Muscle layer of colon (tissue), 2 donors: ENCODE measurements around the gene TRAF5.
"Not testable (repeated sequence)": the region's sequence is repeated elsewhere in the genome, so short reads cannot be mapped to it uniquely, and the experiment has no call there.

ENCODE experiments used
- H3K27ac ChIP-seq: one replicate; pipeline ENCODE4 v1.7.0; 2013; ENCODE audit warnings: low read depth, mild to moderate bottlenecking, low read length, moderate library complexity
- H3K27me3 ChIP-seq, 2 donors: one replicate each; pipeline ENCODE4 v1.7.0; 2013; ENCODE audit warnings: low read length in 2 of 2, mild to moderate bottlenecking in 2 of 2; ENCODE audit not compliant: insufficient read depth in 2 of 2, control insufficient read depth in 1 of 2
- H3K36me3 ChIP-seq: one replicate; pipeline ENCODE4 v1.7.0; 2013; ENCODE audit warnings: mild to moderate bottlenecking, low read length; ENCODE audit not compliant: insufficient read depth
- H3K4me1 ChIP-seq: one replicate; pipeline ENCODE4 v1.7.0; 2013; ENCODE audit warnings: mild to moderate bottlenecking, low read length; ENCODE audit not compliant: insufficient read depth
- H3K4me3 ChIP-seq, 2 donors: one replicate each; pipeline ENCODE4 v1.7.0; 2013; ENCODE audit warnings: low read length in 2 of 2, low read depth in 1 of 2, mild to moderate bottlenecking in 1 of 2, moderate library complexity in 1 of 2
- H3K9ac ChIP-seq: one replicate; pipeline ENCODE4 v1.7.0; 2013; ENCODE audit warnings: low read length
- H3K9me3 ChIP-seq: one replicate; pipeline ENCODE4 v1.7.0; 2013; ENCODE audit warnings: mild to moderate bottlenecking, low read length
- donor health status: abdominal sarcoma.
- donor health status: Adenocarcinoma of cecum.

The TRAF5 gene

GRCh38 chr1:211313392-211313791 lies 13.2 kb upstream of the TRAF5 start:
- no peaks in the 10 kb centered on the region for H3K4me1 ChIP-seq
- no peak overlapping the region for H3K27ac ChIP-seq
- no peak overlapping the region for H3K9ac ChIP-seq
- H3K9me3 ChIP-seq: no peaks in the 10 kb centered on the region
- no peak overlapping the region for H3K4me3 ChIP-seq
- peaks cover 47% of the 10 kb centered on the region for H3K36me3 ChIP-seq
- H3K27me3 ChIP-seq: no peaks in the 10 kb centered on the region

- no peaks in the 10 kb centered on the region for H3K4me1 ChIP-seq
- no peak overlapping the region for H3K9ac ChIP-seq
- no peak overlapping the region for H3K27ac ChIP-seq
- no peak overlapping the region for H3K4me3 ChIP-seq
- H3K27me3 ChIP-seq: no peaks in the 10 kb centered on the region
- no peaks in the 10 kb centered on the region for H3K9me3 ChIP-seq
- peaks cover 29% of the 10 kb centered on the region for H3K36me3 ChIP-seq
These were observed 7.9 kb upstream of the TRAF5 start for GRCh38 chr1:211318576-211319280.

- Histone ChIP-seq H3K4me1 (no peaks in the 10 kb centered on the region), H3K4me3 (no peak overlapping the region), H3K27me3 (no peaks in the 10 kb centered on the region), H3K9ac (no peak overlapping the region), H3K9me3 (no peaks in the 10 kb centered on the region), H3K36me3 (peaks cover 18% of the 10 kb centered on the region), H3K27ac (no peak overlapping the region)
These were observed 6.7 kb upstream of the TRAF5 start for GRCh38 chr1:211319892-211320291.

- Histone ChIP-seq H3K4me1 (no peaks in the 10 kb centered on the region), H3K27me3 (no peaks in the 10 kb centered on the region), H3K9ac (no peak overlapping the region), H3K36me3 (peaks cover 10% of the 10 kb centered on the region), H3K9me3 (no peaks in the 10 kb centered on the region), H3K27ac (no peak overlapping the region), H3K4me3 (no peak overlapping the region)
These were observed 5.7 kb upstream of the TRAF5 start for GRCh38 chr1:211320980-211321379.

GRCh38 chr1:211321646-211322045 lies 5.0 kb upstream of the TRAF5 start:
- not testable (repeated sequence) for H3K4me3 ChIP-seq, H3K4me1 ChIP-seq, H3K9me3 ChIP-seq, H3K27ac ChIP-seq, H3K9ac ChIP-seq, H3K27me3 ChIP-seq
- H3K36me3 ChIP-seq: peaks cover 10% of the 10 kb centered on the region

- no peak overlapping the region for H3K4me3 ChIP-seq
- no peak overlapping the region for H3K27ac ChIP-seq
- peaks cover 9% of the 10 kb centered on the region for H3K4me1 ChIP-seq
- no peak overlapping the region for H3K9ac ChIP-seq
- H3K27me3 ChIP-seq: no peaks in the 10 kb centered on the region
- no peaks in the 10 kb centered on the region for H3K9me3 ChIP-seq
- no peaks in the 10 kb centered on the region for H3K36me3 ChIP-seq
These were observed 3.2 kb upstream of the TRAF5 start for GRCh38 chr1:211323156-211324063.

GRCh38 chr1:211324992-211325775 lies 1.4 kb upstream of the TRAF5 start:
- H3K4me3 ChIP-seq: no peak overlapping the region
- H3K9me3 ChIP-seq: no peaks in the 10 kb centered on the region
- peaks cover 26% of the 10 kb centered on the region for H3K4me1 ChIP-seq
- no peaks in the 10 kb centered on the region for H3K27me3 ChIP-seq
- H3K27ac ChIP-seq: no peak overlapping the region
- no peaks in the 10 kb centered on the region for H3K36me3 ChIP-seq
- no peak overlapping the region for H3K9ac ChIP-seq

- Histone ChIP-seq H3K4me1 (peaks cover 28% of the 10 kb centered on the region), H3K27ac (peak overlapping the region; percentile 63), H3K9ac (peak overlapping the region; percentile 49), H3K9me3 (no peaks in the 10 kb centered on the region), H3K27me3 (no peaks in the 10 kb centered on the region), H3K36me3 (no peaks in the 10 kb centered on the region), H3K4me3 (peak overlapping the region; percentile 58 to 62)
These were observed 499 bp upstream of the TRAF5 start for GRCh38 chr1:211326140-211326527.

- H3K36me3 ChIP-seq: no peaks in the 10 kb centered on the region
- H3K27me3 ChIP-seq: no peaks in the 10 kb centered on the region
- peak overlapping the region; percentile 18 for H3K9ac ChIP-seq
- peaks cover 38% of the 10 kb centered on the region for H3K4me1 ChIP-seq
- H3K9me3 ChIP-seq: no peaks in the 10 kb centered on the region
- H3K4me3 ChIP-seq: peak overlapping the region; percentile 72 to 91
- peak overlapping the region; percentile 82 for H3K27ac ChIP-seq
These were observed 801 bp downstream of the TRAF5 start for GRCh38 chr1:211327346-211327921.

- peaks cover 42% of the 10 kb centered on the region for H3K4me1 ChIP-seq
- peak overlapping the region in 1 of 2 donors; percentile 91 for H3K4me3 ChIP-seq
- no peaks in the 10 kb centered on the region for H3K9me3 ChIP-seq
- H3K27ac ChIP-seq: peak overlapping the region; percentile 82
- peak overlapping the region; percentile 18 for H3K9ac ChIP-seq
- no peaks in the 10 kb centered on the region for H3K27me3 ChIP-seq
- H3K36me3 ChIP-seq: no peaks in the 10 kb centered on the region
These were observed 1.6 kb downstream of the TRAF5 start for GRCh38 chr1:211328084-211328694.
